Left forelimb (tissue), 1 donor: ENCODE data around the gene KDF1.
A peak's percentile ranks its signal among the peaks of the same experiment; 100 is the strongest.
"Not testable (repeated sequence)": the region's sequence is repeated elsewhere in the genome, so short reads cannot be mapped to it uniquely, and the experiment has no call there.

ENCODE experiments used
- DNase-seq: peaks from one replicate; pipeline ENCODE4 v3.0.0-alpha.2; 2018; ENCODE audit warnings: low spot score

KDF1 gene

GRCh38 chr1:26994020-26994786, 33.9 kb upstream of the KDF1 start:
- no peak for DNase-seq

GRCh38 chr1:26993237-26994019, 33.2 kb upstream of the KDF1 start, which contains the start of gene TRNP1:
Gene TRNP1 (plus strand): TSS chr1:26993692. CDS start chr1:26993787, 95 bp downstream.
- peak; percentile 89 for DNase-seq

- DNase-seq = no peak
Measured at GRCh38 chr1:26991310-26992116, 31.2 kb upstream of the KDF1 start.

- not testable (repeated sequence) for DNase-seq
Measured at GRCh38 chr1:26989403-26990109, 29.3 kb upstream of the KDF1 start.

- no peak for DNase-seq
Measured at GRCh38 chr1:26986658-26987057, 26.4 kb upstream of the KDF1 start.

- DNase-seq = no peak
Measured at GRCh38 chr1:26984291-26984690, 24.0 kb upstream of the KDF1 start.

- no peak for DNase-seq
Measured at GRCh38 chr1:26983863-26984262, 23.6 kb upstream of the KDF1 start.

GRCh38 chr1:26981146-26981846, 21.0 kb upstream of the KDF1 start:
- no peak for DNase-seq

GRCh38 chr1:26978901-26979300, 18.6 kb upstream of the KDF1 start:
- DNase-seq = no peak

GRCh38 chr1:26976621-26977510, 16.6 kb upstream of the KDF1 start:
- DNase-seq = no peak

GRCh38 chr1:26972821-26973220, 12.6 kb upstream of the KDF1 start:
- no peak for DNase-seq

- no peak for DNase-seq
Measured at GRCh38 chr1:26972390-26972789, 12.1 kb upstream of the KDF1 start.

- no peak for DNase-seq
Measured at GRCh38 chr1:26971590-26971989, 11.3 kb upstream of the KDF1 start.

GRCh38 chr1:26970810-26971209, 10.5 kb upstream of the KDF1 start:
- DNase-seq = no peak

- no peak for DNase-seq
Measured at GRCh38 chr1:26965628-26966027, 5.4 kb upstream of the KDF1 start.

- DNase-seq = no peak
Measured at GRCh38 chr1:26965213-26965612, 4.9 kb upstream of the KDF1 start.

- no peak for DNase-seq
Measured at GRCh38 chr1:26961826-26962225, 1.6 kb upstream of the KDF1 start.

- DNase-seq = no peak
Measured at GRCh38 chr1:26960625-26960966, 328 bp upstream of the KDF1 start.

GRCh38 chr1:26959270-26959669, 998 bp downstream of the KDF1 start:
- no peak for DNase-seq

- no peak for DNase-seq
Measured at GRCh38 chr1:26957306-26957705, 3.0 kb downstream of the KDF1 start.
